SU-DHL-6 (cell line): ENCODE results near the gene KSR2.

Experiments used
- H2AFZ ChIP-seq: fragments of 200-600 bp; sonication (generic); 2 replicates; pipeline ENCODE4 v1.6.1; 2014; ENCODE audit warnings: low read depth, mild to moderate bottlenecking, moderate library complexity, mixed read lengths, antibody characterized with exemption, low read length; ENCODE audit not compliant: severe bottlenecking
- H3F3A ChIP-seq: fragments of 200-600 bp; shearing (Covaris generic); 2 replicates; pipeline ENCODE4 v1.6.0; 2016; ENCODE audit warnings: antibody characterized with exemption, mild to moderate bottlenecking; ENCODE audit not compliant: insufficient read depth
- H3K27ac ChIP-seq: fragments of 200-600 bp; sonication (generic); 2 replicates; pipeline ENCODE4 v1.5.1; 2016; ENCODE audit warnings: low read depth, mild to moderate bottlenecking, low read length, moderate library complexity, mixed read lengths
- H3K27me3 ChIP-seq: fragments of 200-600 bp; sonication (generic), shearing (Covaris generic); 2 replicates; pipeline ENCODE4 v1.6.0; 2014; ENCODE audit warnings: mild to moderate bottlenecking, low read length
- H3K36me3 ChIP-seq: fragments of 200-600 bp; sonication (generic); 2 replicates; pipeline ENCODE4 v1.6.1; 2014; ENCODE audit warnings: mild to moderate bottlenecking, low read length, mixed read lengths
- H3K4me2 ChIP-seq: fragments of 300-600, 200-600 bp; shearing (Covaris generic), sonication (generic); 2 replicates; pipeline ENCODE4 v1.6.0; 2014; ENCODE audit warnings: low read length, low read depth, mild to moderate bottlenecking; ENCODE audit not compliant: poor library complexity, severe bottlenecking
- H3K4me3 ChIP-seq: fragments of 200-600 bp; sonication (generic); 2 replicates; pipeline ENCODE4 v1.5.1; 2014; ENCODE audit warnings: antibody characterized with exemption, low read length, mild to moderate bottlenecking, mixed read lengths; ENCODE audit not compliant: insufficient read depth, poor library complexity, severe bottlenecking
- H3K79me2 ChIP-seq: fragments of 200-600 bp; sonication (generic); 2 replicates; pipeline ENCODE4 v1.6.1; 2014; ENCODE audit warnings: mild to moderate bottlenecking, low read length, moderate library complexity; ENCODE audit not compliant: insufficient read depth
- H3K9ac ChIP-seq: fragments of 200-600 bp; sonication (generic); 2 replicates; pipeline ENCODE4 v1.7.0; 2014; ENCODE audit warnings: mild to moderate bottlenecking, low read length
- H3K9me2 ChIP-seq: fragments of 200-600 bp; sonication (generic); replicated peaks from 2 replicates; pipeline ENCODE4 v1.6.1; 2014; ENCODE audit warnings: low read length; ENCODE audit not compliant: insufficient read depth
- H3K9me3 ChIP-seq: fragments of 200-600 bp; sonication (generic); 2 replicates; pipeline ENCODE4 v1.6.1; 2014; ENCODE audit warnings: low read length, mixed read lengths; ENCODE audit not compliant: insufficient read depth
- H4K20me1 ChIP-seq: fragments of 200-600 bp; sonication (generic); 2 replicates; pipeline ENCODE4 v1.6.1; 2014; ENCODE audit warnings: low read depth, mild to moderate bottlenecking, antibody characterized with exemption, low read length, moderate library complexity, mixed read lengths
- CTCF ChIP-seq: fragments of 200-600 bp; sonication (generic); IDR thresholded peaks from one replicate; pipeline ENCODE4 v1.5.1; 2017; ENCODE audit warnings: antibody characterized with exemption, mild to moderate bottlenecking, low read length, moderate library complexity; ENCODE audit not compliant: insufficient read depth, poor library complexity, severe bottlenecking
- EZH2phosphoT487 ChIP-seq: fragments of 200-600 bp; sonication (generic), shearing (Covaris generic); conservative IDR thresholded peaks from 2 replicates; pipeline ENCODE4 v1.6.1; 2018; ENCODE audit warnings: mild to moderate bottlenecking, antibody characterized with exemption, low read length, moderate library complexity, mixed read lengths

KSR2 gene

GRCh38 chr12:117933545-117933944 is 35.2 kb downstream of the KSR2 start:
- no peak for TF ChIP-seq EZH2phosphoT487
- no peak for TF ChIP-seq CTCF
- H3K36me3 ChIP-seq: no peaks in the 10 kb centered on the region

GRCh38 chr12:117926391-117926899 is 42.3 kb downstream of the KSR2 start:
- no peak overlapping the region for H3K9ac ChIP-seq
- no peak overlapping the region for H3K27ac ChIP-seq
- no peaks in the 10 kb centered on the region for H3K36me3 ChIP-seq
- H3K4me3 ChIP-seq: no peak overlapping the region
- H4K20me1 ChIP-seq: no peaks in the 10 kb centered on the region
- no peaks in the 10 kb centered on the region for H3K79me2 ChIP-seq
- H3F3A ChIP-seq: no peaks in the 10 kb centered on the region
- H2AFZ ChIP-seq: no peak overlapping the region
- no peak overlapping the region for H3K4me2 ChIP-seq
- H3K27me3 ChIP-seq: no peaks in the 10 kb centered on the region
- H3K9me2 ChIP-seq: no peaks in the 10 kb centered on the region
- H3K9me3 ChIP-seq: no peaks in the 10 kb centered on the region
- TF ChIP-seq CTCF (no peak), EZH2phosphoT487 (no peak)

More at GRCh38 chr12:117933545-117933944, 35.2 kb downstream of the KSR2 start:
- Histone ChIP-seq H2AFZ (no peak overlapping the region), H3K9me3 (no peaks in the 10 kb centered on the region), H3K4me3 (no peak overlapping the region), H3K27me3 (no peaks in the 10 kb centered on the region), H3K9me2 (no peaks in the 10 kb centered on the region), H4K20me1 (no peaks in the 10 kb centered on the region), H3K4me2 (no peak overlapping the region), H3K79me2 (no peaks in the 10 kb centered on the region), H3F3A (no peaks in the 10 kb centered on the region), H3K27ac (no peak overlapping the region), H3K9ac (no peak overlapping the region)

GRCh38 chr12:117921929-117922777 is 46.6 kb downstream of the KSR2 start:
- H3K4me2 ChIP-seq: no peak overlapping the region
- H3K4me3 ChIP-seq: no peak overlapping the region
- H4K20me1 ChIP-seq: no peaks in the 10 kb centered on the region
- H3K79me2 ChIP-seq: no peaks in the 10 kb centered on the region
- no peak overlapping the region for H3K27ac ChIP-seq
- no peak overlapping the region for H3K9ac ChIP-seq
- no peaks in the 10 kb centered on the region for H3K9me3 ChIP-seq
- TF ChIP-seq CTCF (no peak), EZH2phosphoT487 (no peak)
- no peak overlapping the region for H2AFZ ChIP-seq
- no peaks in the 10 kb centered on the region for H3K36me3 ChIP-seq
- H3K27me3 ChIP-seq: no peaks in the 10 kb centered on the region
- H3F3A ChIP-seq: no peaks in the 10 kb centered on the region
- H3K9me2 ChIP-seq: no peaks in the 10 kb centered on the region
